ENCODE results near the gene KCNJ18.
"Not testable (repeated sequence)": the region's sequence is repeated elsewhere in the genome, so short reads cannot be mapped to it uniquely, and the experiment has no call there.

- not testable (repeated sequence) for TF ChIP-seq CTCF, PBX3 (IDR thresholded peaks at IDR 0.05)
Observed at GRCh38 chr17:21693937-21694336, 1.6 kb downstream of the KCNJ18 start.
